Smooth muscle cell (in vitro differentiated cells): Measurements from ENCODE around the gene TPH2. TPM values are rescaled to one million over a fixed set of nuclear protein-coding genes. Genes with fewer than 3 reads are reported as not detected.

ENCODE experiments used
- DNase-seq: peaks from one replicate; lab custom pipeline; 2025; ENCODE audit not compliant: unreplicated experiment; lab: John Stamatoyannopoulos, UW
- H2AFZ ChIP-seq: fragments of 200-600 bp; sonication (generic); 2 replicates; pipeline ENCODE4 v1.6.0; 2016; ENCODE audit warnings: antibody characterized with exemption, low read depth, mild to moderate bottlenecking
- H3F3A ChIP-seq: fragments of 200-600 bp; sonication (generic); 2 replicates; pipeline ENCODE4 v1.6.0; 2017; ENCODE audit warnings: antibody characterized with exemption, low read depth
- H3K27ac ChIP-seq: fragments of 200-600 bp; sonication (generic); 2 replicates; pipeline ENCODE4 v1.5.1; 2016; ENCODE audit warnings: low read depth, mild to moderate bottlenecking
- H3K27me3 ChIP-seq: fragments of 200-600 bp; sonication (generic); 2 replicates; pipeline ENCODE4 v1.6.1; 2016; ENCODE audit warnings: low read depth, mild to moderate bottlenecking
- H3K36me3 ChIP-seq: fragments of 200-600 bp; sonication (generic); 2 replicates; pipeline ENCODE4 v1.5.1; 2016; ENCODE audit warnings: low read depth
- H3K4me1 ChIP-seq: fragments of 200-600 bp; sonication (generic); 2 replicates; pipeline ENCODE4 v1.5.1; 2016; ENCODE audit warnings: low read depth
- H3K4me2 ChIP-seq: fragments of 200-600 bp; sonication (generic); 2 replicates; pipeline ENCODE4 v1.6.0; 2016; ENCODE audit warnings: mild to moderate bottlenecking
- H3K4me3 ChIP-seq: fragments of 200-600 bp; sonication (generic); 2 replicates; pipeline ENCODE4 v1.5.1; 2016; ENCODE audit warnings: mild to moderate bottlenecking
- H3K79me2 ChIP-seq: fragments of 200-600 bp; sonication (generic); 2 replicates; pipeline ENCODE4 v1.6.0; 2016; ENCODE audit warnings: low read depth, mild to moderate bottlenecking
- H3K9ac ChIP-seq: fragments of 200-600 bp; sonication (generic); 2 replicates; pipeline ENCODE4 v1.6.0; 2016; ENCODE audit warnings: low read depth
- H3K9me3 ChIP-seq: fragments of 200-600 bp; sonication (generic); replicated peaks from 2 replicates; pipeline ENCODE4 v1.5.1; 2016; ENCODE audit warnings: low read depth
- H4K20me1 ChIP-seq: fragments of 200-600 bp; sonication (generic); 2 replicates; pipeline ENCODE4 v1.6.0; 2016; ENCODE audit warnings: low read depth
- CTCF ChIP-seq: fragments of 200-600 bp; sonication (generic); IDR thresholded peaks from 2 replicates; pipeline ENCODE4 v1.5.1; 2017; ENCODE audit warnings: borderline replicate concordance, mild to moderate bottlenecking, antibody characterized with exemption; ENCODE audit not compliant: insufficient read depth, poor library complexity, severe bottlenecking
- WGBS: methylation state at CpG from one replicate; pipeline ENCODE4 v1.1.7; 2016; ENCODE audit warnings: low lambda C conversion rate; 5-methylcytosine and 5-hydroxymethylcytosine counted together
- polyA plus RNA-seq: library from polyadenylated mRNA; unstranded; fragments of >200 nt; fragmentation: Nextera tagmentation; extraction: Ambion mirVana; gene quantifications from 2 replicates; pipeline ENCODE4 v1.2.1, GENCODE V29; 2016
- total RNA-seq: library from RNA; depleted of rRNA; stranded (reverse); fragments of >200 nt; gene quantifications from 2 replicates; pipeline ENCODE4 v1.2.3, GENCODE V29; 2014

TPH2 gene
- total and polyA plus RNA-seq, 2 experiments from 2014 or later, result not detected

GRCh38 chr12:72033991-72034390, 95.3 kb downstream of the TPH2 start:
- no peak for TF ChIP-seq CTCF
- 82% methylated on average over 2 of the region's 2 CpGs for WGBS
- no peaks in the 10 kb centered on the region for H3K27me3 ChIP-seq

GRCh38 chr12:72035625-72036024, 97.0 kb downstream of the TPH2 start:
- Histone ChIP-seq H3K36me3 (no peaks in the 10 kb centered on the region), H3K79me2 (no peaks in the 10 kb centered on the region), H3K4me1 (no peaks in the 10 kb centered on the region), H3K4me2 (no peak overlapping the region), H3F3A (no peaks in the 10 kb centered on the region), H3K9me3 (no peaks in the 10 kb centered on the region), H3K27me3 (no peaks in the 10 kb centered on the region), H4K20me1 (no peaks in the 10 kb centered on the region), H3K9ac (no peak overlapping the region), H3K4me3 (no peak overlapping the region), H2AFZ (no peak overlapping the region), H3K27ac (no peak overlapping the region)
- no peak for DNase-seq
- 85% methylated on average over 5 of the region's 5 CpGs for WGBS
- no peak for TF ChIP-seq CTCF

More at GRCh38 chr12:72033991-72034390, 95.3 kb downstream of the TPH2 start:
- Histone ChIP-seq H3K4me2 (no peak overlapping the region), H3K79me2 (no peaks in the 10 kb centered on the region), H2AFZ (no peak overlapping the region), H3K9ac (no peak overlapping the region), H3K27ac (no peak overlapping the region), H3K4me3 (no peak overlapping the region), H3K4me1 (no peaks in the 10 kb centered on the region), H3K36me3 (no peaks in the 10 kb centered on the region), H4K20me1 (no peaks in the 10 kb centered on the region), H3F3A (no peaks in the 10 kb centered on the region), H3K9me3 (no peaks in the 10 kb centered on the region)
- DNase-seq, result no peak

- Histone ChIP-seq H3K27ac (no peak overlapping the region), H3K9me3 (no peaks in the 10 kb centered on the region), H3K27me3 (no peaks in the 10 kb centered on the region), H3F3A (no peaks in the 10 kb centered on the region), H3K4me3 (no peak overlapping the region), H3K4me1 (no peaks in the 10 kb centered on the region), H3K79me2 (no peaks in the 10 kb centered on the region), H3K4me2 (no peak overlapping the region), H3K36me3 (no peaks in the 10 kb centered on the region), H3K9ac (no peak overlapping the region), H4K20me1 (no peaks in the 10 kb centered on the region), H2AFZ (no peak overlapping the region)
- WGBS, result 50% methylated on average over 1 of the region's 1 CpG
- DNase-seq, result no peak
- no peak for TF ChIP-seq CTCF
Measured at GRCh38 chr12:72036393-72036792, 97.7 kb downstream of the TPH2 start.

- Histone ChIP-seq H3K4me3 (no peak overlapping the region), H3K9ac (no peak overlapping the region), H3K79me2 (no peaks in the 10 kb centered on the region), H3K4me1 (no peaks in the 10 kb centered on the region), H3K27ac (no peak overlapping the region), H2AFZ (no peak overlapping the region), H3F3A (no peaks in the 10 kb centered on the region), H4K20me1 (no peaks in the 10 kb centered on the region), H3K36me3 (no peaks in the 10 kb centered on the region), H3K4me2 (no peak overlapping the region), H3K27me3 (no peaks in the 10 kb centered on the region), H3K9me3 (no peaks in the 10 kb centered on the region)
- no peak for DNase-seq
- 86% methylated on average over 5 of the region's 5 CpGs for whole genome bisulfite sequencing
- TF ChIP-seq CTCF, result no peak
Measured at GRCh38 chr12:72037006-72037795, 98.6 kb downstream of the TPH2 start.
